ENCODE measurements around the gene PTPRA.

PTPRA gene

DNA sequence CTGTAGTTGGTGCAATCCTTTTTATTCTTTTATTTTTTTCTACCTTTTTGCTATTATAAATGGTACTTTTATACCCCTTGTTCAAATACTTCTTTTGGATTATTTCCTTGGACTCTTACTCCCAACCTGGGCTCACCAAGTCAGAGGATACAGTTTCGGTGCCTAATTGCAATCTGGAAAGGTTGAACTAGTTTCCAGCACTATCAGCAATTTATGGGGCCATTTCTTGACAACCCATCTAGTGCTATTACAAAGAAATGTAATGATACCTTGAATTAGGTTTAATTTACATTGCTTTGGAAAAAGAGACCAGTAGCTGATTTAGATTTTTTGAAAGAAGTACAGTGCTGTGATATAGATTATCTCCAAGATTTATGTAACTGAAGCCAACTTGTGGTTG lies 5.2 kb downstream of the PTPRA start:
- no peak for DNase-seq (ENCODE audit: extremely low read depth, low read depth)
- TF ChIP-seq, protein P1, sequence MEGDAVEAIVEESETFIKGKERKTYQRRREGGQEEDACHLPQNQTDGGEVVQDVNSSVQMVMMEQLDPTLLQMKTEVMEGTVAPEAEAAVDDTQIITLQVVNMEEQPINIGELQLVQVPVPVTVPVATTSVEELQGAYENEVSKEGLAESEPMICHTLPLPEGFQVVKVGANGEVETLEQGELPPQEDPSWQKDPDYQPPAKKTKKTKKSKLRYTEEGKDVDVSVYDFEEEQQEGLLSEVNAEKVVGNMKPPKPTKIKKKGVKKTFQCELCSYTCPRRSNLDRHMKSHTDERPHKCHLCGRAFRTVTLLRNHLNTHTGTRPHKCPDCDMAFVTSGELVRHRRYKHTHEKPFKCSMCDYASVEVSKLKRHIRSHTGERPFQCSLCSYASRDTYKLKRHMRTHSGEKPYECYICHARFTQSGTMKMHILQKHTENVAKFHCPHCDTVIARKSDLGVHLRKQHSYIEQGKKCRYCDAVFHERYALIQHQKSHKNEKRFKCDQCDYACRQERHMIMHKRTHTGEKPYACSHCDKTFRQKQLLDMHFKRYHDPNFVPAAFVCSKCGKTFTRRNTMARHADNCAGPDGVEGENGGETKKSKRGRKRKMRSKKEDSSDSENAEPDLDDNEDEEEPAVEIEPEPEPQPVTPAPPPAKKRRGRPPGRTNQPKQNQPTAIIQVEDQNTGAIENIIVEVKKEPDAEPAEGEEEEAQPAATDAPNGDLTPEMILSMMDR (IDR thresholded peaks at IDR 0.05; ENCODE audit: low read depth, low read length): no peak

- TF ChIP-seq, protein P1 (IDR thresholded peaks at IDR 0.05; ENCODE audit: low read depth, low read length): no peak
- DNase-seq (ENCODE audit: extremely low read depth, low read depth): peak; percentile 72
Observed at GRCh38 chr20:2879146-2879545, 5.9 kb downstream of the PTPRA start.

DNA sequence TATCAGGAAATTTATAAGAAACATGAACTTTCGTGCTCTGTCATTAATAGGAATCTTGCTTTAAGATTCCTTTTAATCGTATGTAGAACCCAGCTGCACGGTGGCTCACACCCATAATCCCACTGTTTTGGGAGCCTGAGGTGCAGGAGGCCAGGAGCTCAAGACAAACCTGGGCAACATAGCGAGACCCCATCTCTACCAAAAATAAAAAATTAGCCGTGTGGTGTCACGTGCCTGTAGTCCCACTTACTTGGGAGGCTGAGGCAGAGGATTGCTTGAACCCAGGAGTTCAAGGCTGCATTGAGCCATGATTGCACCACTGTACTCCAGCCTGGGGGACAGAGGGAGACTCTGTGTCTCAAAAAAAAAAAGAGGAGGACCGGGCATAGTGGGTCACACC lies 7.4 kb downstream of the PTPRA start:
- no peak for DNase-seq (ENCODE audit: extremely low read depth, low read depth)
- TF ChIP-seq, protein P1 (IDR thresholded peaks at IDR 0.05; ENCODE audit: low read depth, low read length): no peak

- no peak for DNase-seq (ENCODE audit: extremely low read depth, low read depth)
- TF ChIP-seq, protein P1 (IDR thresholded peaks at IDR 0.05; ENCODE audit: low read depth, low read length): no peak
Observed at GRCh38 chr20:2883726-2884637, 10.7 kb downstream of the PTPRA start.

GRCh38 chr20:2887715-2888114 lies 14.4 kb downstream of the PTPRA start:
- TF ChIP-seq, protein P1 (IDR thresholded peaks at IDR 0.05; ENCODE audit: low read depth, low read length): no peak
- DNase-seq (ENCODE audit: extremely low read depth, low read depth): no peak

- TF ChIP-seq, protein P1 (IDR thresholded peaks at IDR 0.05; ENCODE audit: low read depth, low read length): no peak
Observed at GRCh38 chr20:2888224-2888955, 15.1 kb downstream of the PTPRA start.

DNA sequence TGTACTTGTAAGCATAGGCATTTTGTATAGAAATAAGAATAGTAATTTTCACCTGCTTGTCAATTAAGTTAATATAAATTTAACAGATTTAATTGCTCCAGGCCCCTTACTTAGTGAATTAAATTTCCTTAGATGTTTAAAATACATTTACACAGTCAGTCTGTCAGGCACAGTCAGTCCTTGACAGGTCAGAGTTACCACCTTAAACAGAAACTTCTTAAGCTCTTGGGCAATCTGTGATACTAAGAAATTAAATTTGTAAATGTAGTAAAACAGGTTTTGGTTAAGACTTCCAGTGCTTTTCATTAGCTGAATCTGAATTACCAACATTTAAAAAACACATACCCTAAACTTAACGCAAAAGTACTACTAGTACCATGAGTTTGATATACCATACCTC lies 15.9 kb downstream of the PTPRA start:
- DNase-seq (ENCODE audit: extremely low read depth, low read depth): no peak
- TF ChIP-seq, protein P1 (IDR thresholded peaks at IDR 0.05; ENCODE audit: low read depth, low read length): no peak

More at GRCh38 chr20:2888224-2888955, 15.1 kb downstream of the PTPRA start:
- DNase-seq (ENCODE audit: extremely low read depth, low read depth): no peak
